GM19043 (cell line): ENCODE results near the gene MCM7.
"Not testable (repeated sequence)": the region's sequence is repeated elsewhere in the genome, so short reads cannot be mapped to it uniquely, and the experiment has no call there.

Experiments used
- ATAC-seq: cut with Tn5 transposase; IDR thresholded peaks from one replicate; pipeline ENCODE4 v1.9.1; 2021; ENCODE audit warnings: low read depth; ENCODE audit not compliant: unreplicated experiment

Gene MCM7

GRCh38 chr7:100101016-100101862, at the start of gene MCM7, which contains the start of gene AP4M1:
Gene MCM7, minus strand, starts transcription at chr7:100101397. Its CDS starts 103 bp downstream, at chr7:100101294.
Gene AP4M1, plus strand, starts transcription at chr7:100101643. Its CDS starts 72 bp downstream, at chr7:100101715.
- peak; percentile 84 for ATAC-seq

- peak; percentile 95 for ATAC-seq
Measured at GRCh38 chr7:100148559-100149328, 47.5 kb upstream of the MCM7 start, which contains the start of gene LAMTOR4. Gene LAMTOR4, plus strand, starts transcription at chr7:100148918. Its CDS starts 55 bp downstream, at chr7:100148973.

- no peak for ATAC-seq
Measured at GRCh38 chr7:100148225-100148558, 47.0 kb upstream of the MCM7 start.

GRCh38 chr7:100147278-100147677, 46.1 kb upstream of the MCM7 start:
- no peak for ATAC-seq

- not testable (repeated sequence) for ATAC-seq
Measured at GRCh38 chr7:100146350-100146749, 45.2 kb upstream of the MCM7 start.

GRCh38 chr7:100142461-100142860, 41.3 kb upstream of the MCM7 start:
- ATAC-seq = no peak

GRCh38 chr7:100141555-100141949, 40.4 kb upstream of the MCM7 start:
- no peak for ATAC-seq

GRCh38 chr7:100137851-100138760, 36.9 kb upstream of the MCM7 start:
- no peak for ATAC-seq

GRCh38 chr7:100132697-100133151, 31.5 kb upstream of the MCM7 start:
- ATAC-seq = no peak

- ATAC-seq = no peak
Measured at GRCh38 chr7:100132126-100132525, 30.9 kb upstream of the MCM7 start.

- ATAC-seq = no peak
Measured at GRCh38 chr7:100130608-100131453, 29.6 kb upstream of the MCM7 start.

GRCh38 chr7:100130220-100130607, 29.0 kb upstream of the MCM7 start:
- ATAC-seq = not testable (repeated sequence)

GRCh38 chr7:100128637-100128963, 27.4 kb upstream of the MCM7 start:
- ATAC-seq = no peak

GRCh38 chr7:100127866-100128636, 26.9 kb upstream of the MCM7 start:
- no peak for ATAC-seq

GRCh38 chr7:100126931-100127865, 26.0 kb upstream of the MCM7 start, which contains the start of gene MBLAC1:
Gene MBLAC1, plus strand, starts transcription at chr7:100126967. Its CDS starts 429 bp downstream, at chr7:100127396.
- ATAC-seq = peak; percentile 50

GRCh38 chr7:100126239-100126930, 25.2 kb upstream of the MCM7 start:
- peak; percentile 10 for ATAC-seq
